WI38 (cell line): Measurements from ENCODE around the gene AP2M1.

Experiments used
- H3K4me3 ChIP-seq: 2 replicates; pipeline ENCODE4 v1.5.1; 2011; ENCODE audit warnings: low read depth, mild to moderate bottlenecking, control low read depth, low read length
- TF ChIP-seq, protein P1 (sequence below): IDR thresholded peaks from 2 replicates; pipeline ENCODE4 v1.5.1; 2012; ENCODE audit warnings: low read depth, mild to moderate bottlenecking, control low read depth, low read length

AP2M1 gene

DNA sequence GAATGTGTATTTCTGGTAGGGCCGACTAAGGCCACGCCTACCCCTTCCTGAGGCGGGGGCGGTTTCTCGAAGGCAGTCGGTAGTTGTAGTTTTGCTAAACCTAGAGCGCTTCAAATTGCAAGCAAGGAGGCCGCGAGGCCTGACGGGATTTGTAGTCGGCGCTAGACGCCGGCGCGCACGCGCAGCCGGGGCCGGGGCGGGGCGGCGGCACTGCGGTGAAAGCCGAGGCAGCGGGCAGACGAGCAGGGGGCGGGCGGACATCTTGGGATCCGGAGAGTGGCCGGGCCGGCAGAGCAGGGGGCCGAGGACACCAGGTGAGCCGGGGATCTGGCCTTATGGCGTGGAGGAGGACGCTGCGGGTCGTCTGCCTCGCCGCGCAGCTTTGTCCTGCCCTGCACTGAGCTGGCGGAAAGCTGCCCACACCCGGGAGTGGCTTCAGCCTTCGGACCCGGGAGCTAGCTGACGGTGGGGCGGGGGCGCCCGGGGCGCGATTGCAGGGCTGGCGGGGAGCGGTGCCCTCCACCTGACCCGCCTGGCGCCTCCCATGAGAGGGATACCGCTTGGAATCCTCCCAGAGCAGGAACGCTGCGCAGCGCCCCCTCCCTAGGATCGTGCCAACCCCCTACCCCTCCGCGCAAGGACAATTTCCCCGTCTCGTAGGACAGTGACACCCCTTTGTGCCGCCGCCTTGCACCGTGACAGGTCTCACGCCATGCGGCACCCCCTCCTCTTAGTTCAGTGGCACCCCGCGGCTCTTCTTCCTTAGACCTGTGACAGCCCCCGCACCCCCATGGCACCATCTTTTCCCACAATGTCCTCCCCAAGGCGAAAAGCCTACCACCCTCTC lies at the start of gene AP2M1:
Gene AP2M1, plus strand, starts transcription at position 210 of the 847 bp plus-strand sequence. CDS start 2,139 bp downstream, outside the sequence.
- TF ChIP-seq, protein P1, sequence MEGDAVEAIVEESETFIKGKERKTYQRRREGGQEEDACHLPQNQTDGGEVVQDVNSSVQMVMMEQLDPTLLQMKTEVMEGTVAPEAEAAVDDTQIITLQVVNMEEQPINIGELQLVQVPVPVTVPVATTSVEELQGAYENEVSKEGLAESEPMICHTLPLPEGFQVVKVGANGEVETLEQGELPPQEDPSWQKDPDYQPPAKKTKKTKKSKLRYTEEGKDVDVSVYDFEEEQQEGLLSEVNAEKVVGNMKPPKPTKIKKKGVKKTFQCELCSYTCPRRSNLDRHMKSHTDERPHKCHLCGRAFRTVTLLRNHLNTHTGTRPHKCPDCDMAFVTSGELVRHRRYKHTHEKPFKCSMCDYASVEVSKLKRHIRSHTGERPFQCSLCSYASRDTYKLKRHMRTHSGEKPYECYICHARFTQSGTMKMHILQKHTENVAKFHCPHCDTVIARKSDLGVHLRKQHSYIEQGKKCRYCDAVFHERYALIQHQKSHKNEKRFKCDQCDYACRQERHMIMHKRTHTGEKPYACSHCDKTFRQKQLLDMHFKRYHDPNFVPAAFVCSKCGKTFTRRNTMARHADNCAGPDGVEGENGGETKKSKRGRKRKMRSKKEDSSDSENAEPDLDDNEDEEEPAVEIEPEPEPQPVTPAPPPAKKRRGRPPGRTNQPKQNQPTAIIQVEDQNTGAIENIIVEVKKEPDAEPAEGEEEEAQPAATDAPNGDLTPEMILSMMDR, result no peak
- peak within 1 kb of the TSS; percentile 98 for H3K4me3 ChIP-seq

DNA sequence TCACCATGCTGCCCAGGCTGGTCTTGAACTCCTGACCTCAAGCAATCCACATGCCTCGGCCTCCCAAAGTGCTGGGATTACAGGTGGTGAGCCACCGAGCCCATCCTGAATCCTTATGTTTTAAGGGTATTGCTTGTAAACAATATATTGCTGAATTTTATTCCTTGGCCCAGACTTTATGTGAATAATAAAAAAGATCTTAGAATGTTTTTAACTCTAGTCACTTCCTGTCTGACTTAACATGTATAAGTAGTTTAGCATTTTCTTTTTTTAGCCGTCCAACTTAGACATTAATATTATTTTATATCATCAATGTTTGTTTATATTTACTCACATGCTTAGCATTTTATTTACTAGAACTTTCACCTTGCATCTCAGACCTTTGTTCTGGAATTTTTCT lies 48.6 kb upstream of the AP2M1 start:
- TF ChIP-seq, protein P1, result no peak

DNA sequence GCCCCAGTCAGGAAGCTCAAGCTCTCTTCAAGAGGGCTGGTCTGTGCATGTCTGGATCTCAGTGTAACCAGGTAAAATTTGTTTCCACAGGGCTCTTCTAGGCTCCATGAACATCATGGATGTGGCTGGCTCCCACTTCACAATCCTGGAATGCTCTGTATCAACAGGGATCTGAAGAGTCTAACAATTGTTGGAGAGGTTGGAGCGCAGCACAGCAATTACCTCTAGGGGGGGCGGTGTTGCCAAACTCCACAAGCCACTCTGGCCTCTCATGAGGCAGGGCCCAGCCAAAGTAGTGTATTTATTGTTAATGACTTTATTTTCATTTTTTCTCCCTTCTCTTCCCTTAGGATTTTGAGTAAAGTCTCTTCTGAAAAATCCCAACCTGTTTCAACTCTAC lies 45.6 kb upstream of the AP2M1 start:
- H3K4me3 ChIP-seq, result no peak overlapping the region
- TF ChIP-seq, protein P1, result peak; percentile 39; the same call in 1 of the 2 replicates

More for the DNA sequence above, 48.6 kb upstream of the AP2M1 start:
- H3K4me3 ChIP-seq, result no peak overlapping the region

DNA sequence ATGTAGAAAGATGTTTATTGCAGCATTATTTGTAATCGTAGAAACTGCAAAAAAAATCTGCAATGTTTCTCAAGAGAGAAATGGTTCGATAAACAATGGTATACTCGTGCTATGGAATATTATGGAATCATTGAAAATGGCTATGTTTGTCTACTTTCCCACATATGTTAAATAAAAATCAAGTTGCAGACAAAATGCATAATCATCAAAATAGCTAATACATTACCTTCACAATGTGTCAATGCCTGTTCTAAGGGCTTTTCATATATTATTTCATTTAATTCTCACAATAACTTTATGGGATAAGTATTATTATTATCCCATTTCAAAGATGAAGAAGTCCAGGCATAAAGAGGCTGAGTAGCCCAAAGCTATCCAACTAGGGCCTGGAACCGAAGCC lies 41.7 kb upstream of the AP2M1 start:
- TF ChIP-seq, protein P1, result no peak
- no peak overlapping the region for H3K4me3 ChIP-seq

DNA sequence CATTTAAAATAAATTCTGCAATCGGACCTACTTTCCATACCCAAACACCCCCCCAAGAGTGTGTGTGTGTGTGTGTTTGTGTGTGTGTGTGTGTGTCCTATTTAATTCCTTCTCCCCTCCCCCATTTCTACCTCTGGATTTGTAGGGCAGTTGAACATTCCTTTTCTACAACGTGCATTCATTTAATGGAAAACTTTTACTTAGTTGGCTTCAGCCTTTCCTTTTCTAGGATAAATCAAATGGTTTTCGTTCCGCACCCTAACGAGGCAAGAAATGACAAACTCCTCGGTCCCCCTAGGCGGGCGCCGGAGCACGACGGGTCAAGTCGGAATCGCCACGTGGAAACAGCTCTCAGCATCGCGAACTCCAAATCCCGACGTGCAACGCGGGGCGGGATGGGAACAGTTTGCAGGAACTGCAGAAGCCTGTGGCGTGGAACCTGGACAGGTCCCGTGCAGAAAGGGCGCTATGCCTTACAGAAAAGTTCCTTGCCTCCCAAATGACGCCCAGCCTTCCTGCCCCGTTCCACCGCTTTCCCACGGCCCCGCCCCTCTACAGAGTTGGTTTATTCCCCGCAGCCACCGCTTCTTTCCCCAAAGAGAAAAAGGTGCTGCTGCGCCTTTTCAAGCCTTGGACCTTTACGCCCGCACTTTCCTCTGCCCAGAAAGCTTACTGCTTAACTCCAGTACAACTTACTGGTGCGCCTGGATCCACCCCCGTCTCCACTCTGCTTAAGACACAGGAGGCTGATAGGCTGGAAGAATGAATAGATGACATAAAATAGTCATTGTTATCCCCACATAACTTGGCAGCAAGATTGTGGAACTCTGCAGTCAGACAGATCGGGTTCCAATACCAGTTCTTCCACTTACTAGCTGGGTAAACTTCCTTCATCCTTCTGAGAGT lies 40.6 kb upstream of the AP2M1 start:
- TF ChIP-seq, protein P1, result no peak
- peak overlapping the region; percentile 81 for H3K4me3 ChIP-seq

DNA sequence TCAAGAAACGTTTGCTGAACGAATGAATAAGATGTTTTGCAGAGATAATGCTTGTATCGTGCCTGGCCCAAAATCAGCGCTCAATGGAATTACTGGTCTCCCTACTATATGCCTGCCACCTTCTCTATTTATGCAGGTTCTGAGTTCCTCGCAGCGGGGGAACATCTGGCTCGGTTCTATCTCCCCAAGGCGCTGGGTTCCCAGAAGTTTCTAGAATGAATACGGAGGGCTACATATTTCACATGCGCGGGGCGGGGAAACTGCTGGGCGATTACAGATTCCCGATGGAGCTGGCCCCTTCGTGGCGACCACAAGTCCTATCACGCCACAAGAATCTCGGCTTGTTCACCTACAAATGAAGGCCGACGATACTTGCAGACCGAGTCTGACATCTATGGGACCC lies 39.9 kb upstream of the AP2M1 start:
- peak overlapping the region; percentile 81 for H3K4me3 ChIP-seq
- TF ChIP-seq, protein P1, result no peak
